Myocyte (in vitro differentiated cells): ENCODE measurements around the gene FAM234B. TPM values are rescaled to one million over a fixed set of nuclear protein-coding genes. Genes with fewer than 3 reads are reported as not detected.
A peak's percentile ranks its signal among the peaks of the same experiment; 100 is the strongest.

ENCODE experiments used
- DNase-seq: peaks from one replicate; pipeline ENCODE4 v3.0.0-alpha.2; 2012; ENCODE audit warnings: low read depth
- total RNA-seq: library from RNA; depleted of rRNA; stranded (reverse); fragments of >200 nt; gene quantifications from 2 replicates; pipeline ENCODE4 v1.2.3, GENCODE V29; 2014

Gene FAM234B
- total RNA-seq, 1 donor from 2014 or later: 4.1 TPM

- DNase-seq: no peak
Observed at GRCh38 chr12:13090054-13090453, 45.9 kb downstream of the FAM234B start.

DNA sequence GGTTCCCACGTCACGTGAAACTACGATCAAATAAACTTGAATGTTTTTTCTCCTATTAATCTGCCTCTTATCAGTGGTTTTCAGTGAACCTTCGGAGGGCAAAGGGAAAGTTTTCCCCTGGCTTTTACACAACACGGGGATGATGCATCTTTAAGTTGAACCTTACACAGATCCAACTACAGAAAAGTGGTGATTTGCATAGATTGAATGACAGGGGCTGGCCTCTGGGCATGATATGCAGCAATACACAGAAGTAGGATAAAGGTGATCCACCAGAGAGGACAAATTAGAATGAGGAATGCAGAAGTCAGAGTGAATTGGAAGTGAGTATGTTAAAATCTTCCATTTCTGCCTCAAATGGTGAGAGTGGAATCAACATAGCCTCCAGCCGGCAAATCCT lies 47.7 kb downstream of the FAM234B start:
- DNase-seq: no peak

GRCh38 chr12:13093191-13093847 lies 49.1 kb downstream of the FAM234B start:
- no peak for DNase-seq

GRCh38 chr12:13093848-13094220 lies 49.7 kb downstream of the FAM234B start:
- DNase-seq: no peak

DNA sequence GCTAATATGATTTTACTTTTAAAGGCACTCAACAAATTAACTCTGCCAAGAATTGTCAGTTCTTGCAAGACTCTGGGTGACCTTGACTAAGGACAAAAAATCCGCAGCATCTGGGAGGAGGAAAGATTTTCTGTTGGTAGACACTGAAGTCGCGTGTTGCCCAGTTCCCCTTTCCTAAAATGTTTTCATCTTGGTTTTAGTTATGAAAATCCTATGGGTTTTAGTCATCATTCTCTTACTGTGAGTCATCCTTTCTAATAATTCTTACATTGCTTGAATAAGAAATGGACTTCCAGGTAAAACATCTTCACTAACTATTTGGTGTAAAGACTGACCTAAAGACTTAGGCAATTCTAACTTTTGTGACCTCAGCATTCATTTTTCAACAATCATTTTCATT lies 50.2 kb downstream of the FAM234B start:
- DNase-seq: peak; percentile 39

GRCh38 chr12:13095266-13095995 lies 51.2 kb downstream of the FAM234B start:
- DNase-seq: peak; percentile 38

GRCh38 chr12:13097491-13098011 lies 53.4 kb downstream of the FAM234B start:
- peak; percentile 41 for DNase-seq

- peak; percentile 27 for DNase-seq
Observed at GRCh38 chr12:13099066-13099843, 55.1 kb downstream of the FAM234B start.

GRCh38 chr12:13099844-13100604 lies 55.8 kb downstream of the FAM234B start:
- no peak for DNase-seq

- DNase-seq: no peak
Observed at GRCh38 chr12:13100605-13100881, 56.4 kb downstream of the FAM234B start.

GRCh38 chr12:13100882-13101769 lies 56.9 kb downstream of the FAM234B start:
- DNase-seq: peak; percentile 90

- no peak for DNase-seq
Observed at GRCh38 chr12:13101821-13102375, 57.7 kb downstream of the FAM234B start.

DNA sequence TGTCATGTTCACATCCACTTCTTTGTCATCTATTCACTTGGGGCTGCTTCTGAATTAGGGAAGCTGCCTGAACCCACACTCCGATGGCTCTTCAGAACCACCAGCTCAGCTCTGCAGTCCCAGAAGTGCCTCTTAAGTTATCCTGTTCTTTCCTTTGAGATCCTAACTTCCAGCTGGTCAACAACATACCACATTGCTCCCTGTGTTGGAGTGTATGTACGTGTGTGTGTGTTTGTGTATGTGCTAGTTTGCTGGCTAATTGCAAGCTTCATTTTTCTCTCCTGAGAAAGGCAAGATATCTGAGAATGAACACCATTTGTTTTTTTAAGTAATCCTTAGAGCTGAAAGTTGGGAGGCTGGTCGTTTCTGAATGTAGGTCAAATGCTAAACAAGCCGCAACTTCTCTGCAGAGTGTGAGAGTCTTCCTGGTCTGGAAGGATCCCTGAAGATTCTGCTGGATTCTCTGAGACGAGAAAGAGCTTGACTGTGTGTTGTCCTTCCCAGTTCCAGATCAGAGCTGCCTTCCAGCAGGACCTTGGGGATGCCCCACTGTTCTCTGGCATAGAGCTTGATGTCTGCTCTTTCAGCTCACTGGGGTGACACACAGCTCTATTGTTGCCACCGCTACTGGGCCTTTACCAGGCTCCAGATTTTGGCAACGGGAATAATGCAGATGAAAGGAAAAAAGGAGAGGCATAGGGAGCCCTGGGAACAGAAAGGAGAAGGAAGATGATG lies 58.4 kb downstream of the FAM234B start:
- DNase-seq: peak; percentile 17

DNA sequence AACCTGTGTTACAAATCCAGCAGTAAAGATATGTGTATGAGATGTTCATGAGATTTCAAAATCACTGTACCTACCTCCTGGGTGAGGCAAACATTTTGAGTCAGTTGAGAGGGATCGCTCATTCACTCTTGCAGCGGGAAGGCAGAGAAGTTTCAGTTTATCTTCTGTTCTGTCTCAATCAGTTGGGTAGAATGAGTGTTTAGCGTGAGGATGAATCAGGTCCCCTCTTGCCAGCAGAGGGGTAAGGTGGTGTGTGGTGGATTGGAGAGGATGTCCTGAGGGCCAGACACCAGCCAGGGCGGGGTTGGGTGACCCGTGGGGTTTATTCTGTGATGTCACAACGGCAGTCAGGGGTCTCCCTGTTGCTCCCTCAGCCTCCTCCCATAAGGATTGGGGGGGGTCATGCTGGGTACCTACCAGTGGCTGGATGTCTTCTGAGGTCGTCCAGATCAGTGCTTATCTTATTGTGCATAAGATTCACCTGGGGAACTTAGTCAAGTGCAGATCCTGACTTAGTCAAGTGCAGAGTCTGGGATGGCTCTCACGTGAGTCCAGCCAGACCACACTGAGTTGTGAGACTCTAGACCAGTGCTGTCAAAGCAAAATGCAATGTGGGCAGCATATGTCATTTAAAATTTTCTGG lies 59.3 kb downstream of the FAM234B start, which contains the start of gene GSG1:
Gene GSG1 (minus strand): TSS at position 277 of the 643 bp plus-strand sequence. CDS start 155 bp downstream, at position 122.
- no peak for DNase-seq

DNA sequence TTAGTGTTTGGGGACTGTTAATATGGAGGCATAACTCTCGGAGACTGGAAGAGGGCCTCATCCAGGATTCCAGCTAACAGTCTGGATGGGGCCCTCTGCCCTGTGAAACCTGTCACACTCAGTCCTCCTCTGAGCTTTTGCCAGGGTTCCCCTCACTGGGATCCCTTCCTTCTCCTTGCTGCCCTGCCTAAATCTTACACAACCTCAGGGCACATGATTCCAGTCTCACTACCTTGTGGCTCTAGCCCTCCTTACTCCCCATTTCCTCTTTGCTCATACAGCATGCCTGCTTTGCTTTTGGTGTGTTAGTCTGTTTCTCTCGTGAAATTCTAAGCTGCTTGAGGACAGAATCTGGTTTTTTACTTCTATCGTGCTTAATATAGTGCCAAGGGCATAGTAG lies 60.2 kb downstream of the FAM234B start:
- DNase-seq: no peak

DNA sequence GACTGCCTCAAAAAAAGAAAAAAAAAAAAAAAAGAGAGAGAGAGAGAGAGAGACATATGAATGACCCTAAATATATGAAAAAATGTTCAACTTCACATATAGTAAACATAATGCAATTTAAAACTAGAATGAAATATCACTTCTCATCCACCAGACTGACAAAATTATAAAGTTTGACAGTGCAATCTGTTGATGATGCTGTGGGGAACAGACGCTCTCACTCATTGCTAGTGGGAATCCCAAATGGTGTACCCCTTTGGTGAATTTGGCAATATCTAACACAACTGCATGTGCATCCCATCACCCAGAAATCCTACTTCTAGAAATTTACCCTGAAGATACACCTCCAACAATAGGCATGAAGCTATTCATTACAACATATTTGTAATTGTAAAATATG lies 61.6 kb downstream of the FAM234B start:
- no peak for DNase-seq

DNA sequence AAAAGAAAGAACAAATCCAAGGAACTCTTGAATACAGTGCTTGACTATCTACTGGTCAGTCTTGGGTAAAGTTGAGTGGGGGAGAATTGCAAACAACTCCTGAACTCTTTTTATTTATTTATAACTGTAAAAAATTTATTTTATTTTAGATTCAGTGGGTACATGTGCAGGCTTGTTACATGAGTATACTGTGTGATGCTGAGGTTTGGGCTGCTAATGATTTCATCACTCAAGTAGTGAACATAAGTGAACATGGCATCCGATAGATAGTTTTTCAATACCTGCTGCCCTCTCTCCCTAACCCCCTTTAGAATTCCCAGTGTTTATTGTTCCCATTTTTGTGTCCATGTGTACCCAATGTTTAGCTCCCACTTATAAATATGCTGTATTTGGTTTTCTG lies 62.5 kb downstream of the FAM234B start:
- DNase-seq: no peak

DNA sequence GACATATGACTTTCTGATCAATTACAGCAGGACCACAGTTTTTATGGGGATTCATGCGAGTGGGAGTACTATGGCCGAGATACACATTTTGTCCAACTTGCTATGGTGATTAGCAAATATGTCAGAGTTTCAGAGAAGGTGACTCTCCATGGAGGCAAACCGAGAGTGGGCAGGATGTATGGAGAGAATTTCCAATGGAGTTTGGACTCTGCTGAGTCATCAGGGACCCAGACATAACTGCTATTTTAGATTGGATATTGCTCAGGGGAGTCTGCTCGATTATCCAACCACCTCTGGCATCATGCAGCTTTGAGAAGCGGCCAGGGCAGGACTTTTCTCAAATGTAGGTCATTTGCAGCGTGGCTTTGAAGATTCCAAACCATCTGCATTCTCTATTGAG lies 68.8 kb downstream of the FAM234B start:
- no peak for DNase-seq
